H9 (cell line): ENCODE results near the gene RAD23A. TPM values are rescaled to one million over a fixed set of nuclear protein-coding genes. Genes with fewer than 3 reads are reported as not detected.

ENCODE experiments used
- DNase-seq: peaks from one replicate; pipeline ENCODE4 v3.0.0-alpha.2; 2017
- H2AFZ ChIP-seq: one replicate; pipeline ENCODE4 v1.6.1; 2013; ENCODE audit warnings: mild to moderate bottlenecking, low read length, control low read depth, moderate library complexity
- H2AK5ac ChIP-seq: 2 replicates; pipeline ENCODE4 v1.6.1; 2013; ENCODE audit warnings: low read length, control low read depth, mixed read lengths; ENCODE audit not compliant: insufficient read length
- H2BK120ac ChIP-seq: one replicate; pipeline ENCODE4 v1.6.1; 2013; ENCODE audit warnings: low read depth, mild to moderate bottlenecking, low read length, control low read depth, inconsistent platforms; ENCODE audit not compliant: poor library complexity, severe bottlenecking
- H2BK12ac ChIP-seq: 2 replicates; pipeline ENCODE4 v1.6.1; 2013; ENCODE audit warnings: low read length, control low read depth, mixed read lengths, low read depth; ENCODE audit not compliant: insufficient read length
- H2BK15ac ChIP-seq: 2 replicates; pipeline ENCODE4 v1.6.1; 2013; ENCODE audit warnings: low read depth, low read length, control low read depth
- H2BK20ac ChIP-seq: one replicate; pipeline ENCODE4 v1.6.1; 2013; ENCODE audit warnings: low read depth, mild to moderate bottlenecking, low read length, control low read depth, inconsistent platforms; ENCODE audit not compliant: poor library complexity, severe bottlenecking
- H2BK5ac ChIP-seq: 2 replicates; pipeline ENCODE4 v1.6.1; 2013; ENCODE audit warnings: low read length, control low read depth, mixed read lengths; ENCODE audit not compliant: insufficient read length
- H3K14ac ChIP-seq: 2 replicates; pipeline ENCODE4 v1.6.1; 2013; ENCODE audit warnings: low read length, control low read depth; ENCODE audit not compliant: insufficient read depth
- H3K18ac ChIP-seq: 2 replicates; pipeline ENCODE4 v1.6.1; 2013; ENCODE audit warnings: low read depth, mild to moderate bottlenecking, mixed read lengths, low read length, control low read depth; ENCODE audit not compliant: insufficient read length
- H3K23ac ChIP-seq: 2 replicates; pipeline ENCODE4 v1.6.1; 2013; ENCODE audit warnings: low read length, control low read depth, mixed read lengths, low read depth; ENCODE audit not compliant: insufficient read length
- H3K23me2 ChIP-seq: 2 replicates; pipeline ENCODE4 v1.6.1; 2013; ENCODE audit warnings: low read depth, mild to moderate bottlenecking, mixed read lengths, low read length, control low read depth; ENCODE audit not compliant: insufficient read length, poor library complexity, severe bottlenecking
- H3K27ac ChIP-seq: 2 replicates; pipeline ENCODE4 v1.5.1; 2013; ENCODE audit warnings: low read length, control low read depth, mixed read lengths, low read depth; ENCODE audit not compliant: insufficient read length
- H3K27me3 ChIP-seq: 2 replicates; pipeline ENCODE4 v1.6.1; 2013; ENCODE audit warnings: low read length, control low read depth, inconsistent platforms; ENCODE audit not compliant: insufficient read depth
- H3K4ac ChIP-seq: 2 replicates; pipeline ENCODE4 v1.6.1; 2013; ENCODE audit warnings: low read depth, mild to moderate bottlenecking, control low read depth, inconsistent platforms, low read length, moderate library complexity
- H3K4me1 ChIP-seq: 2 replicates; pipeline ENCODE4 v1.6.1; 2013; ENCODE audit warnings: low read length, control low read depth, inconsistent platforms; ENCODE audit not compliant: insufficient read depth
- H3K4me2 ChIP-seq: 2 replicates; pipeline ENCODE4 v1.6.1; 2013; ENCODE audit warnings: low read length, control low read depth, mixed read lengths; ENCODE audit not compliant: insufficient read length, insufficient read depth
- H3K56ac ChIP-seq: 2 replicates; pipeline ENCODE4 v1.6.1; 2013; ENCODE audit warnings: low read depth, mild to moderate bottlenecking, mixed read lengths, low read length, control low read depth; ENCODE audit not compliant: insufficient read length
- H3K79me1 ChIP-seq: 2 replicates; pipeline ENCODE4 v1.6.1; 2013; ENCODE audit warnings: low read depth, mild to moderate bottlenecking, moderate library complexity, low read length, control low read depth, inconsistent platforms; ENCODE audit not compliant: insufficient read depth, poor library complexity, severe bottlenecking
- H3K79me2 ChIP-seq: 2 replicates; pipeline ENCODE4 v1.6.1; 2013; ENCODE audit warnings: low read length, control low read depth, inconsistent platforms; ENCODE audit not compliant: insufficient read depth
- H3K9ac ChIP-seq: 2 replicates; pipeline ENCODE4 v1.6.1; 2013; ENCODE audit warnings: low read length, control low read depth, mixed read lengths; ENCODE audit not compliant: insufficient read length; ENCODE audit errors: extremely low read depth
- H3K9me3 ChIP-seq: one replicate; pipeline ENCODE4 v1.6.1; 2013; ENCODE audit warnings: low read depth, low read length, inconsistent platforms; ENCODE audit not compliant: control insufficient read depth
- H3T11ph ChIP-seq: one replicate; pipeline ENCODE4 v1.6.1; 2013; ENCODE audit warnings: mild to moderate bottlenecking, low read length, control low read depth, inconsistent platforms
- H4K20me1 ChIP-seq: one replicate; pipeline ENCODE4 v1.6.1; 2013; ENCODE audit not compliant: control insufficient read depth, insufficient read length, insufficient read depth
- H4K5ac ChIP-seq: 2 replicates; pipeline ENCODE4 v1.6.1; 2013; ENCODE audit warnings: low read depth, mild to moderate bottlenecking, mixed read lengths, low read length, control low read depth; ENCODE audit not compliant: insufficient read length
- H4K8ac ChIP-seq: replicated peaks from 2 replicates; pipeline ENCODE4 v1.6.1; 2013; ENCODE audit warnings: low read length, control low read depth, mixed read lengths, low read depth; ENCODE audit not compliant: insufficient read length
- H4K91ac ChIP-seq: 2 replicates; pipeline ENCODE4 v1.6.1; 2013; ENCODE audit warnings: low read depth, mild to moderate bottlenecking, moderate library complexity, mixed read lengths, low read length, control low read depth; ENCODE audit not compliant: insufficient read length
- H3K27ac Mint-ChIP-seq, 3 experiments: 2 replicates in 2 of 3; 3 replicates in 1 of 3; pipeline ENCODE4 v1.8.0; 2020 to 2021; ENCODE audit warnings: mixed read lengths in 3 of 3, mild to moderate bottlenecking in 1 of 3, moderate library complexity in 1 of 3
- H3K27me3 Mint-ChIP-seq: 2 replicates; pipeline ENCODE4 v1.8.0; 2021; ENCODE audit warnings: low read depth, mild to moderate bottlenecking, moderate library complexity, mixed read lengths
- H3K36me3 Mint-ChIP-seq, 3 experiments: 2 replicates in 2 of 3; 3 replicates in 1 of 3; pipeline ENCODE4 v1.8.0; 2020 to 2021; ENCODE audit warnings: low read depth in 3 of 3, mixed read lengths in 3 of 3; ENCODE audit not compliant: insufficient read depth in 1 of 3
- H3K4me1 Mint-ChIP-seq, 2 experiments: 2 replicates each; pipeline ENCODE4 v1.8.0; 2020; ENCODE audit warnings: mixed read lengths in 2 of 2
- H3K4me3 Mint-ChIP-seq, 2 experiments: 2 replicates in 1 of 2; 3 replicates in 1 of 2; pipeline ENCODE4 v1.8.0; 2020 to 2021; ENCODE audit warnings: mild to moderate bottlenecking in 2 of 2, mixed read lengths in 2 of 2, moderate library complexity in 1 of 2
- H3K9me3 Mint-ChIP-seq, 2 experiments: 2 replicates in 1 of 2; 3 replicates in 1 of 2; pipeline ENCODE4 v1.8.0; 2020; ENCODE audit warnings: mild to moderate bottlenecking in 2 of 2, mixed read lengths in 2 of 2, moderate library complexity in 1 of 2
- CTCF ChIP-seq: fragments of 200-600 bp; sonication (generic); conservative IDR thresholded peaks from 3 replicates; pipeline ENCODE4 v1.8.0; 2021; ENCODE audit warnings: antibody characterized with exemption, mild to moderate bottlenecking
- WGBS: extraction: QIAGEN DNeasy Blood & Tissue Kit; methylation state at CpG from one replicate; pipeline ENCODE4 v1.1.7; 2013; ENCODE audit warnings: missing lambda C conversion rate, low lambda C conversion rate, mixed read lengths; ENCODE audit not compliant: insufficient read length; ENCODE audit errors: extremely low coverage; 5-methylcytosine and 5-hydroxymethylcytosine counted together
- total RNA-seq: library from RNA; stranded (reverse); gene quantifications from 2 replicates; pipeline ENCODE4 v1.2.1, GENCODE V29; 2021

Gene RAD23A
- total RNA-seq, 1 experiment from 2014 or later = 62.2 TPM

GRCh38 chr19:12984143-12984627, 38.5 kb downstream of the RAD23A start:
- no peak overlapping the region for H4K8ac ChIP-seq
- H3K18ac ChIP-seq = no peak overlapping the region
- peak; percentile 20 for DNase-seq
- TF ChIP-seq CTCF = no peak
- no peaks in the 10 kb centered on the region for H3K4me1 ChIP-seq
- H3K9me3 ChIP-seq = no peaks in the 10 kb centered on the region
- H3K27me3 ChIP-seq = peaks cover 4% of the 10 kb centered on the region; the same call in 1 of the 2 replicates
- H3K9me3 Mint-ChIP-seq = no peaks in the 10 kb centered on the region; a peak in 1 of 5 replicates
- no peak overlapping the region for H3K56ac ChIP-seq
- no peak overlapping the region for H2BK120ac ChIP-seq
- H3T11ph ChIP-seq = no peak overlapping the region
- no peaks in the 10 kb centered on the region for H4K20me1 ChIP-seq
- peaks cover 6 to 9% of the 10 kb centered on the region in 2 experiments for H3K4me1 Mint-ChIP-seq
- H2BK5ac ChIP-seq = no peak overlapping the region
- no peak overlapping the region for H3K4ac ChIP-seq
- H3K79me2 ChIP-seq = no peaks in the 10 kb centered on the region
- no CpG with 5 or more reads among the region's 3 CpGs for WGBS
- H2BK20ac ChIP-seq = no peak overlapping the region
- H2AK5ac ChIP-seq = no peak overlapping the region
- no peak overlapping the region for H3K14ac ChIP-seq
- no peaks in the 10 kb centered on the region for H3K23me2 ChIP-seq
- H3K9ac ChIP-seq = no peak overlapping the region
- no peak overlapping the region for H4K91ac ChIP-seq
- no peak overlapping the region for H3K4me3 Mint-ChIP-seq
- no peak overlapping the region for H3K4me2 ChIP-seq
- no peaks in the 10 kb centered on the region for H3K36me3 Mint-ChIP-seq
- H3K27me3 Mint-ChIP-seq = peaks cover 4% of the 10 kb centered on the region
- no peak overlapping the region for H2AFZ ChIP-seq
- no peak overlapping the region for H3K23ac ChIP-seq
- H2BK12ac ChIP-seq = no peak overlapping the region
- no peaks in the 10 kb centered on the region for H3K79me1 ChIP-seq
- no peak overlapping the region for H4K5ac ChIP-seq
- no peak overlapping the region for H3K27ac Mint-ChIP-seq
- no peak overlapping the region for H3K27ac ChIP-seq
- no peak overlapping the region for H2BK15ac ChIP-seq
